IMR-90 (cell line): Measurements from ENCODE around the gene ANG. TPM values are rescaled to one million over a fixed set of nuclear protein-coding genes. Genes with fewer than 3 reads are reported as not detected.

Source experiments
- ATAC-seq: fragments of 200-7000 bp; cut with Tn5 transposase; 2 replicates; pipeline ENCODE4 v1.9.1; 2020; ENCODE audit warnings: low read depth, mild to moderate bottlenecking, moderate library complexity
- BruUV-seq: library from RNA; stranded (reverse); fragments of 400-500 nt; replicated peaks from 2 replicates; lab custom pipeline; 2021; lab: Mats Ljungman, UMichigan
- CTCF ChIA-PET: fragments of 300-600 bp; formaldehyde crosslinking; extraction: SDS; loops from one replicate; lab custom pipeline; 2021; ENCODE audit warnings: antibody characterized with exemption; lab: Yijun Ruan, JAX
- POLR2A ChIA-PET: fragments of 300-600 bp; sonication (Branson Sonifier 250); formaldehyde crosslinking; loops from one replicate; lab custom pipeline; 2022; ENCODE audit warnings: antibody characterized with exemption; ENCODE audit not compliant: unreplicated experiment; lab: Charles Lee
- DNase-seq: peaks from one replicate; pipeline ENCODE4 v3.0.0; 2013
- H2AFZ ChIP-seq: replicated peaks from 2 replicates; pipeline ENCODE3; 2013; ENCODE audit warnings: low read length, mild to moderate bottlenecking; ENCODE audit not compliant: poor library complexity
- H2AK5ac ChIP-seq: 2 replicates; pipeline ENCODE4 v1.6.1; 2013; ENCODE audit warnings: low read depth, low read length, inconsistent platforms
- H2AK9ac ChIP-seq: replicated peaks from 2 replicates; pipeline ENCODE3; 2013; ENCODE audit warnings: mild to moderate bottlenecking, low read depth, low read length, moderate library complexity; ENCODE audit not compliant: poor library complexity
- H2BK120ac ChIP-seq: 2 replicates; pipeline ENCODE4 v1.6.1; 2013; ENCODE audit warnings: low read depth, low read length, inconsistent platforms
- H2BK15ac ChIP-seq: 3 replicates; pipeline ENCODE4 v1.6.1; 2013; ENCODE audit warnings: low read depth, low read length, inconsistent platforms
- H2BK20ac ChIP-seq: 2 replicates; pipeline ENCODE4 v1.6.1; 2013; ENCODE audit warnings: low read depth, mild to moderate bottlenecking, inconsistent platforms, low read length, moderate library complexity
- H2BK5ac ChIP-seq: 2 replicates; pipeline ENCODE4 v1.6.1; 2013; ENCODE audit warnings: mild to moderate bottlenecking, low read depth, low read length, inconsistent platforms; ENCODE audit not compliant: poor library complexity, severe bottlenecking
- H3K14ac ChIP-seq: replicated peaks from 2 replicates; pipeline ENCODE4 v1.6.1; 2013; ENCODE audit warnings: low read depth, low read length, inconsistent platforms
- H3K18ac ChIP-seq: 2 replicates; pipeline ENCODE4 v1.6.1; 2013; ENCODE audit warnings: low read depth, low read length, control low read depth
- H3K23ac ChIP-seq: 2 replicates; pipeline ENCODE4 v1.6.1; 2013; ENCODE audit warnings: low read depth, low read length, inconsistent platforms
- H3K27ac ChIP-seq: 2 replicates; pipeline ENCODE4 v1.5.1; 2013; ENCODE audit warnings: mild to moderate bottlenecking, control low read depth, low read length; ENCODE audit not compliant: insufficient read depth
- H3K27me3 ChIP-seq: 2 replicates; pipeline ENCODE4 v1.6.1; 2013; ENCODE audit warnings: low read length; ENCODE audit not compliant: control insufficient read depth, insufficient read depth
- H3K36me3 ChIP-seq: 2 replicates; pipeline ENCODE4 v1.6.1; 2013; ENCODE audit warnings: low read length, mixed read lengths; ENCODE audit not compliant: control insufficient read depth, insufficient read depth
- H3K4ac ChIP-seq: 2 replicates; pipeline ENCODE4 v1.6.1; 2013; ENCODE audit warnings: low read depth, low read length, inconsistent platforms
- H3K4me1 ChIP-seq: 2 replicates; pipeline ENCODE4 v1.6.1; 2013; ENCODE audit warnings: low read length, mixed read lengths; ENCODE audit not compliant: control insufficient read depth, insufficient read depth
- H3K4me2 ChIP-seq: 2 replicates; pipeline ENCODE4 v1.6.1; 2013; ENCODE audit warnings: low read depth, mild to moderate bottlenecking, control low read depth, low read length, moderate library complexity
- H3K4me3 ChIP-seq: 2 replicates; pipeline ENCODE4 v1.5.1; 2013; ENCODE audit warnings: low read depth, mild to moderate bottlenecking, control low read depth, low read length, moderate library complexity; ENCODE audit not compliant: insufficient read depth
- H3K56ac ChIP-seq: 2 replicates; pipeline ENCODE4 v1.6.1; 2013; ENCODE audit warnings: low read length, inconsistent platforms; ENCODE audit not compliant: insufficient read depth; ENCODE audit errors: extremely low read depth
- H3K79me1 ChIP-seq, 2 experiments: 2 replicates each; pipeline ENCODE4 v1.6.1; 2013; ENCODE audit warnings: low read length in 2 of 2, inconsistent platforms in 1 of 2, low read depth in 1 of 2
- H3K9ac ChIP-seq: 2 replicates; pipeline ENCODE4 v1.6.1; 2013; ENCODE audit warnings: low read depth, low read length, control low read depth
- H3K9me1 ChIP-seq: 2 replicates; pipeline ENCODE4 v1.6.1; 2013; ENCODE audit warnings: low read length, inconsistent platforms; ENCODE audit not compliant: insufficient read depth
- H3K9me3 ChIP-seq: 2 replicates; pipeline ENCODE4 v1.6.1; 2013; ENCODE audit warnings: low read length; ENCODE audit not compliant: control insufficient read depth, insufficient read depth
- H4K20me1 ChIP-seq: 2 replicates; pipeline ENCODE4 v1.6.1; 2013; ENCODE audit warnings: low read length, inconsistent platforms; ENCODE audit not compliant: insufficient read depth
- H4K5ac ChIP-seq: 2 replicates; pipeline ENCODE4 v1.6.1; 2013; ENCODE audit warnings: mild to moderate bottlenecking, low read depth, low read length, control low read depth
- H4K8ac ChIP-seq, 2 experiments: 2 replicates each; pipeline ENCODE4 v1.6.1; 2013; ENCODE audit warnings: low read depth in 2 of 2, low read length in 2 of 2, control low read depth in 1 of 2, inconsistent platforms in 1 of 2
- H4K91ac ChIP-seq: 2 replicates; pipeline ENCODE4 v1.6.1; 2013; ENCODE audit warnings: low read depth, low read length, inconsistent platforms; ENCODE audit not compliant: insufficient read depth
- BHLHE40 ChIP-seq: fragments of 150-350 bp; IDR thresholded peaks from 2 replicates; pipeline ENCODE4 v1.6.1; 2016; ENCODE audit warnings: mild to moderate bottlenecking, low read depth, low read length
- MAZ ChIP-seq: IDR thresholded peaks from 2 replicates; pipeline ENCODE4 v1.6.1; 2012; ENCODE audit warnings: low read depth, mild to moderate bottlenecking, low read length, improper control_type of control experiment, moderate library complexity, borderline replicate concordance
- RFX5 ChIP-seq: IDR thresholded peaks from 2 replicates; pipeline ENCODE4 v1.8.0; 2012; ENCODE audit warnings: low read depth, mild to moderate bottlenecking, low read length, moderate library complexity
- WGBS, 2 experiments: methylation state at CpG; one replicate each; pipeline versions ENCODE4 v1.1.5 to v1.1.7; 2013; ENCODE audit warnings: missing lambda C conversion rate in 2 of 2; ENCODE audit not compliant: insufficient read length in 1 of 2; ENCODE audit errors: extremely low coverage in 2 of 2; 5-methylcytosine and 5-hydroxymethylcytosine counted together
- dilution Hi-C: fragments of 300-500 bp; cut with HindIII; formaldehyde crosslinking; loops from one replicate; pipeline ENCODE4 v1.14.3; 2018; ENCODE audit warnings: low sequenced_read_pairs; ENCODE audit not compliant: unreplicated experiment
- in situ Hi-C: fragments of 300-500 bp; cut with MboI; formaldehyde crosslinking; loops from 3 replicates; pipeline ENCODE4 v1.14.3; 2019; ENCODE audit warnings: low sequenced_read_pairs, inconsistent platforms, mixed read lengths
- intact Hi-C: fragments of 100-400 bp; cut with micrococcal nuclease; formaldehyde crosslinking; loops from 2 replicates; pipeline ENCODE4 v1.10.0; 2022
- polyA plus RNA-seq, 3 experiments: library from polyadenylated mRNA; depleted of rRNA; stranded (reverse); fragments of >200 nt; gene quantifications; 2 replicates each; pipeline ENCODE4 v1.2.3, GENCODE V29; 2012; ENCODE audit warnings: low replicate concordance in 1 of 3
- total RNA-seq: library from RNA; depleted of rRNA; stranded (reverse); fragments of >200 nt; gene quantifications from 2 replicates; pipeline ENCODE4 v1.2.3, GENCODE V29; 2012

Gene ANG
- total and polyA plus RNA-seq, 2 of the 4 experiments (the other 2 are of a cell fraction): 3.6 to 4.7 TPM

GRCh38 chr14:20661197-20661596 lies 27.4 kb upstream of the ANG start:
- Histone ChIP-seq H3K23ac (no peak overlapping the region), H2BK120ac (no peak overlapping the region), H2BK20ac (no peak overlapping the region), H3K9ac (no peak overlapping the region), H4K20me1 (no peaks in the 10 kb centered on the region), H3K79me1 (no peaks in the 10 kb centered on the region), H2BK5ac (no peak overlapping the region), H3K27me3 (peaks cover 16% of the 10 kb centered on the region), H3K4me2 (no peak overlapping the region), H4K8ac (no peak overlapping the region), H2AK9ac (no peak overlapping the region), H4K91ac (no peak overlapping the region), H3K4me3 (no peak overlapping the region), H3K4ac (no peak overlapping the region), H3K36me3 (no peaks in the 10 kb centered on the region), H3K9me3 (no peaks in the 10 kb centered on the region), H4K5ac (no peak overlapping the region), H2AK5ac (no peak overlapping the region), H2AFZ (no peak overlapping the region), H2BK15ac (no peak overlapping the region), H3K4me1 (no peaks in the 10 kb centered on the region), H3K18ac (no peak overlapping the region), H3K27ac (no peak overlapping the region), H3K14ac (no peak overlapping the region), H3K9me1 (no peaks in the 10 kb centered on the region), H3K56ac (no peak overlapping the region)
- dilution Hi-C loops (loop anchor here (25.0 kb wide), 1 partner anchor 124 kb away; no protein-coding TSS in a partner anchor), in situ Hi-C loops (no loop called here), intact Hi-C loops (no loop called here)
- DNase-seq (no peak), ATAC-seq (no peak)
- no TSS peak for BruUV-seq
- TF ChIP-seq RFX5 (no peak), BHLHE40 (no peak), MAZ (no peak)
- WGBS, 2 experiments: no CpG with 5 or more reads among the region's 2 CpGs
- POLR2A ChIA-PET: no interaction called here
- CTCF ChIA-PET: no interaction called here
